HEK293T (cell line): Measurements from ENCODE around the gene TMEM44.
A peak's percentile ranks its signal among the peaks of the same experiment; 100 is the strongest.

Experiments used
- CTCF ChIA-PET: fragments of 350-600 bp; formaldehyde crosslinking; extraction: SDS; loops from one replicate; lab custom pipeline; 2021; ENCODE audit warnings: antibody characterized with exemption, inconsistent platforms; lab: Yijun Ruan, JAX
- POLR2A ChIA-PET: fragments of 350-600 bp; formaldehyde crosslinking; extraction: SDS; loops from one replicate; lab custom pipeline; 2020; ENCODE audit warnings: antibody characterized with exemption, inconsistent platforms; lab: Yijun Ruan, JAX
- DNase-seq: peaks from one replicate; pipeline ENCODE4 v3.0.0; 2012; ENCODE audit warnings: mixed read lengths; ENCODE audit errors: extremely low spot score
- ARNT ChIP-seq: fragments of 450-650 bp; IDR thresholded peaks from 2 replicates; pipeline ENCODE4 v1.6.1; 2017; ENCODE audit warnings: mild to moderate bottlenecking
- BHLHE40 ChIP-seq: fragments of 450-650 bp; IDR thresholded peaks from 2 replicates; pipeline ENCODE4 v1.6.1; 2016; ENCODE audit warnings: mild to moderate bottlenecking, moderate library complexity, borderline replicate concordance
- CTBP1 ChIP-seq: fragments of 450-650 bp; IDR thresholded peaks from 2 replicates; pipeline ENCODE4 v1.6.1; 2016; ENCODE audit warnings: borderline replicate concordance
- ELF4 ChIP-seq: fragments of 450-650 bp; IDR thresholded peaks from 2 replicates; pipeline ENCODE4 v1.6.1; 2017; ENCODE audit warnings: antibody characterized with exemption
- FOXA1 ChIP-seq: fragments of 450-650 bp; IDR thresholded peaks from 2 replicates; pipeline ENCODE4 v1.6.1; 2016; ENCODE audit warnings: mild to moderate bottlenecking
- FOXK2 ChIP-seq: fragments of 450-650 bp; IDR thresholded peaks from 2 replicates; pipeline ENCODE4 v1.6.1; 2016; ENCODE audit warnings: mild to moderate bottlenecking
- FOXM1 ChIP-seq: fragments of 450-650 bp; IDR thresholded peaks from 2 replicates; pipeline ENCODE4 v1.6.1; 2017; ENCODE audit warnings: mild to moderate bottlenecking, borderline replicate concordance
- HDGF ChIP-seq: fragments of 450-650 bp; IDR thresholded peaks from 2 replicates; pipeline ENCODE4 v1.6.1; 2017; ENCODE audit warnings: antibody characterized with exemption, borderline replicate concordance
- L3MBTL2 ChIP-seq: fragments of 450-650 bp; conservative IDR thresholded peaks from 2 replicates; pipeline ENCODE4 v1.6.1; 2016; ENCODE audit warnings: mild to moderate bottlenecking
- LEF1 ChIP-seq: fragments of 450-650 bp; IDR thresholded peaks from 2 replicates; pipeline ENCODE4 v1.6.1; 2017; ENCODE audit warnings: mild to moderate bottlenecking, borderline replicate concordance
- NFRKB ChIP-seq: fragments of 450-650 bp; IDR thresholded peaks from 2 replicates; pipeline ENCODE4 v1.6.1; 2016; ENCODE audit warnings: mild to moderate bottlenecking, moderate library complexity
- SP1 ChIP-seq: fragments of 450-650 bp; IDR thresholded peaks from 2 replicates; pipeline ENCODE4 v1.6.1; 2017
- SUZ12 ChIP-seq: fragments of 450-650 bp; IDR thresholded peaks from 2 replicates; pipeline ENCODE4 v1.6.1; 2016; ENCODE audit warnings: mild to moderate bottlenecking
- TARDBP ChIP-seq: fragments of 450-650 bp; IDR thresholded peaks from 2 replicates; pipeline ENCODE4 v1.6.1; 2016
- ZNF384 ChIP-seq: fragments of 450-650 bp; IDR thresholded peaks from 2 replicates; pipeline ENCODE4 v1.6.1; 2016
- TF ChIP-seq, protein P1 (sequence below): fragments of 450-650 bp; IDR thresholded peaks from 2 replicates; pipeline ENCODE4 v1.6.1; 2016

Gene TMEM44

DNA sequence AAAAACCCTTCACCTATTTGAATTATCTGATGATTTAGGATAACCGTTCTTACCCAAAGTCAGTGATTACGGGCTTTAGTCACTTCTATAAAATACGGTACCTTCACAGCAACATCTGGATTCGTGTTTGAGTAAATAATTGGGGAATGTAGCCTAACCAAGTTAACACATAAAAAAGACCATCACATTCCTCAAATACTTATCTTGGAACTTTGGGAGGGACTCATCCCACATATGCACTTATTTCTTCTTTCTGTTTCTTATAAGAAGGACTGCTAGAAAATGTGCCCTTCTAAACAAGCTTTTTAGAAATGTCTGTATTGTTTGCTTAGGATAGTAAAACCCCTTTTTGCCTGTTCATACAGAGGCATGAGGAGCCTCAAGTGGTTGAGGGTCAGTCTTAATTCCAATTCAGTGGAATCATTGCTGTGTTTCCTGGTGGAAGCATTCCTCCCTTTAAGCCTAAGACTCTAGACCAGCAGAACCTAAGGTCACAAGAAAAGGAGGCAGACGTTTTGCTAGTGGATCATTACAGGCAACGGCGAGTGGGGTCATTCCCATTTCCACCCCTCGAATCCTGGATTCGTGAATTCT, 67.5 kb downstream of the TMEM44 start:
- POLR2A ChIA-PET: no interaction called here
- CTCF ChIA-PET: no interaction called here
- TF ChIP-seq ELF4: no peak
- no peak for TF ChIP-seq FOXA1
- no peak for TF ChIP-seq SUZ12
- no peak for TF ChIP-seq SP1
- TF ChIP-seq BHLHE40: no peak
- no peak for TF ChIP-seq ZNF384
- no peak for TF ChIP-seq L3MBTL2
- no peak for TF ChIP-seq ARNT
- TF ChIP-seq TARDBP: no peak
- no peak for TF ChIP-seq NFRKB
- TF ChIP-seq CTBP1: no peak
- TF ChIP-seq, protein P1, sequence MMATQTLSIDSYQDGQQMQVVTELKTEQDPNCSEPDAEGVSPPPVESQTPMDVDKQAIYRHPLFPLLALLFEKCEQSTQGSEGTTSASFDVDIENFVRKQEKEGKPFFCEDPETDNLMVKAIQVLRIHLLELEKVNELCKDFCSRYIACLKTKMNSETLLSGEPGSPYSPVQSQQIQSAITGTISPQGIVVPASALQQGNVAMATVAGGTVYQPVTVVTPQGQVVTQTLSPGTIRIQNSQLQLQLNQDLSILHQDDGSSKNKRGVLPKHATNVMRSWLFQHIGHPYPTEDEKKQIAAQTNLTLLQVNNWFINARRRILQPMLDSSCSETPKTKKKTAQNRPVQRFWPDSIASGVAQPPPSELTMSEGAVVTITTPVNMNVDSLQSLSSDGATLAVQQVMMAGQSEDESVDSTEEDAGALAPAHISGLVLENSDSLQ: no peak
- TF ChIP-seq FOXK2: no peak
- no peak for TF ChIP-seq LEF1
- no peak for TF ChIP-seq HDGF
- no peak for TF ChIP-seq FOXM1
- no peak for DNase-seq

DNA sequence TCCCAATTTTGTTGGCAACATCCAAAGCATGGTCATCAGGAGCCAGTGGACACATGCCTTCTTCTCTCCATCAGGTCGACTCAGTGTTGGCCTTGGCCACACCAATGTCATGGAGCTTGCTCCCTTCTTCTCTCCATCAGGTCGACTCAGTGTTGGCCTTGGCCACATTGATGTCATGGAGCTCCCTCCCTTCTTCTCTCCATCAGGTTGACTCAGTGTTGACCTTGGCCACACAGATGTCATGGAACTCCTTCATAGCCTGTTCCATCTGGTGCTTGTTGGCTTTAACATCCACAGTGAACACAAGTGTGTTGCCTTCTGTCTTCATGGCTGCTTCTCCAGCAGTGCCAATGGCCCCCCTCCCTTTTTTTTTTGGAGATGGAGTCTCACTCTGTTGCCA, 70.2 kb downstream of the TMEM44 start:
- DNase-seq: no peak
- no peak for TF ChIP-seq L3MBTL2
- TF ChIP-seq FOXM1: no peak
- TF ChIP-seq FOXK2: no peak
- TF ChIP-seq ELF4: no peak
- TF ChIP-seq ARNT: no peak
- TF ChIP-seq CTBP1: no peak
- no peak for TF ChIP-seq TARDBP
- ChIA-PET CTCF (no interaction called here), POLR2A (no interaction called here)

DNA sequence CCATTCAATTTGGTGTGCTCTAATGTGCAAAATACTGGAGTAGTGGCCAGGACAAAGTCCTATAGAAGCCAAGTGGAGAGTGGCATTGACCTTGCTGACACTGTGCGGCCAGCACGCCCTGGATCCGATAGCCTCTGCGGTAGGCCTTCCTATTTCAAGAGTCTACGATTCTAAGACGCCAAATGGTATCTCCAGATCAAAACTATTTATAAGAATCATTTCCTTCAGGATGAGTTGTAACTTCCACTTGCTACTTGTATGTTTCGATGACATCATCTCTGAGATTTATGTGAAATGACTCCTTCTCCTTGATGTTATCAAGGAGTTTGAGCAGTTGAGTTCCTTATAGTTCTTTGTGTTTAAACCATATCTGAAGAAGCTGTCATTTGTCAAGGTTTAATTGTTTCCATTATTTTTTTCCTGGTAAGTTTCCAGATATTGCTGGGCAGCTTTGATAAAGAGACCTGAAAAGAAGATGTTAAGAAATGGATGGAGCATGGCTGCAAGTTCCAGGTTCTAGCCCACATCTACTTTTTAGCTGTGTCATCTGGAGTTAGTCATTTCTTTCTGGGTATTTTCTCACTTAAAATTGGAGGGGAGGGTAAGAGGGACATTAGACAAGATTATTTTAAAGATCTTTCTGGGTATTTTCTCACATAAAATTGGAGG, 71.8 kb downstream of the TMEM44 start:
- no peak for DNase-seq
- ChIA-PET CTCF (interaction anchor here (0.7 kb wide), 1 partner anchor 18 kb away, joined by 4 read pairs; no protein-coding TSS in a partner anchor), POLR2A (interaction anchor here (0.8 kb wide), 1 partner anchor 10 kb away, joined by 3 read pairs; no protein-coding TSS in a partner anchor)
- TF ChIP-seq CTBP1: no peak
- TF ChIP-seq FOXK2: no peak
- TF ChIP-seq, protein P1: peak; percentile 30; the same call in 1 of the 2 replicates
- no peak for TF ChIP-seq L3MBTL2
- no peak for TF ChIP-seq FOXA1

DNA sequence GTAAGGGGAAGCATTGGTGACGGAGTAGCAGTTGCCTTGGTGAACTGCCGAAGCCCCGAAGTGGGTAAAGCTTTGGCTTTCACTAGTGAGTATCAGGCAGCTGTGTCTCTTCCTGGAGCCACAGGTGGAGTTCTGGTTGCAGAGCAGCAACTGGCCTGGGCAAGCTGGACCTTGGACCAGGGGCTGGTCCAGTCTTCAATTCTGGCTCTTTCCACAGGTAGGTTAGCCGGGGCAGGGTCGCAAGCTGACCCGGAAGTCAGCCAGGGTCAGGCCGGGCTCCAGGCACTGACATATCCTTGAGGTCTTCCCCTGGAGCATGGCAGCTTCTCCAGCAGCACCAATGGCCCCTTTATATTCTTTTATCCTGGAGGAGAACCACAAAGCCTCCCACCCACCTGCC, 73.2 kb downstream of the TMEM44 start:
- TF ChIP-seq ARNT (no peak), FOXA1 (no peak), NFRKB (no peak), SP1 (no peak)
- DNase-seq: no peak
- CTCF ChIA-PET: no interaction called here
- POLR2A ChIA-PET: no interaction called here

DNA sequence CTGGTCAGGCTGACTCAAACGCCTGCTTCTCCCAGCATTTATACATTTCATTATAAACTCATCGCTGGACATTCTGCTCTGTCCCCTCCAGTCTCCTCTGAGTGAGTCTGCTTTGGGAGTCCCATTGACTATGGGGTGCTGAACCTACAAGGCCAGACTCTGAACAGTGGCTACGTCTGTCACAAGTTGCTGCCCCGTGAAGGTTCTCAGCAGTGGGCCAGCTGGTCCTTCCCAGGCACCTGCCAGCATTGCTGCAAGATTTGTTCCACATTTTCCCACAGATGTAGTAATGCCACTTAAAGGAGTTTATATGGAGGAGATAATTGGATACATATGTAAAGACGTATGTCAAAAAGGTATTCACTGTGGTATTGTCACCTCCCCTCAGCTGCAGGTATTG, 73.7 kb downstream of the TMEM44 start:
- ChIA-PET CTCF (no interaction called here), POLR2A (no interaction called here)
- TF ChIP-seq HDGF (no peak), ARNT (no peak), L3MBTL2 (no peak), BHLHE40 (no peak), FOXM1 (no peak), FOXA1 (no peak), SUZ12 (no peak), ZNF384 (no peak), NFRKB (no peak), CTBP1 (no peak), FOXK2 (no peak), SP1 (no peak), TARDBP (no peak)
- TF ChIP-seq, protein P1: no peak
- no peak for DNase-seq

DNA sequence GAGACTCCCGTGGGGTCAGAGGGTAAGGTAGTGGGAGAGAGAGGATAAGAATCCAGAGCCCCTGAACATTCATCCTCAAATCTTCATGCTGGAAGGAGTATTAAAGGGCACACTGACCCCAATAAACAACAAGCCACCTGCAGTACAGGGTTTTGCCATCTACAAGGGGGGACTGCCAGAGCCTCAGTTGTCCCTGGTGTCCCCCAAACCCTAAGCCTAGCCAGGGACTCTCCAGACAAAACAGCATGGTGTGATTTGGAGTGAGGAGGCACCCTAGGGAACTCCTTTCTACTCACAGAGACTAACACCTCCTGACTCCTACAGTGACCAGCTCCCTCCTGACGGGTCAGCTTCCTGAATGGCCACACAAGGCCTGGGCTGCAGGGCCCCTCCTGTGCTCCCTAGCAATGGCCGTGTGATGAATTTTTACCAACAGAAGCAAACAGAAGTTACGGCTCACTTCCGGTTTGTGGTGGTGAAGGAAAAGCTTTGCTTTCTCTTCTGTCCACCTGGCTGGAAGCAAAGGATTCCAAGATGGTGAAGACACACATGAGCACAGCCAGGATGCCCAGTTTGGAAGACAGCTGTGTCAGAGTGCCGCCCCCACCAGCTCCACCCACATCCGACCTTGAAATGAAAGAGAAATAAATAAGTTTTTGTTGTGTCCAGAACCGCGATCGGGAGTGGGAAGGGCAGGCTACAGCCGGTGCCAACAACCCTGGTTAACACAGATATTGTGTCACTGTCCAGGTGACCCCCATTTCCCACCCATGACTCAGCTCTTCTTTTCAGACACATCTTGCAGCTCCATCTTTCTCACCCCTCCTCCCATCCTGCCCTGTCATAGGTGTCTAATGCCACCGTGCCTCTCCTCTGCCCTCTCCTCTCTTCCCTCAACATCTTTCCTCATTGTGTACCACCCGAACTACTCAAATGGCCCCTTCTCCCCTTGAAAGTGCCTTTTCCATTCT, 76.8 kb downstream of the TMEM44 start:
- ChIA-PET CTCF (no interaction called here), POLR2A (no interaction called here)
- no peak for TF ChIP-seq ELF4
- TF ChIP-seq BHLHE40: no peak
- TF ChIP-seq L3MBTL2: no peak
- TF ChIP-seq, protein P1: no peak
- TF ChIP-seq SUZ12: no peak
- no peak for TF ChIP-seq FOXM1
- no peak for TF ChIP-seq ARNT
- TF ChIP-seq NFRKB: no peak
- no peak for TF ChIP-seq TARDBP
- no peak for TF ChIP-seq SP1
- DNase-seq: no peak
